Activated naive CD4-positive, alpha-beta T cell treated with anti-CD3 and anti-CD28 coated beads, Interleukin-2, amount 10 ng/mL, durations not matched to agents 7 days and 5 days (primary cell): Measurements from ENCODE around the gene MRPL58.
"Not testable (repeated sequence)": the region's sequence is repeated elsewhere in the genome, so short reads cannot be mapped to it uniquely, and the experiment has no call there.

Experiments used
- CTCF ChIA-PET: fragments of 350-600 bp; sonication (Branson Sonifier 250); formaldehyde crosslinking; loops from one replicate; lab custom pipeline; 2021; ENCODE audit warnings: antibody characterized with exemption; lab: Charles Lee
- DNase-seq: peaks from one replicate; pipeline ENCODE4 v3.0.0-alpha.2; 2020
- H3K27ac Mint-ChIP-seq: one replicate; pipeline ENCODE4 v1.8.0; 2021; ENCODE audit warnings: mild to moderate bottlenecking, moderate library complexity, mixed read lengths
- H3K27me3 Mint-ChIP-seq: one replicate; pipeline ENCODE4 v1.8.0; 2021; ENCODE audit warnings: mild to moderate bottlenecking, mixed read lengths
- H3K36me3 Mint-ChIP-seq: one replicate; pipeline ENCODE4 v1.8.0; 2021; ENCODE audit warnings: mixed read lengths
- H3K4me1 Mint-ChIP-seq: one replicate; pipeline ENCODE4 v1.8.0; 2021; ENCODE audit warnings: mixed read lengths
- H3K4me3 Mint-ChIP-seq: one replicate; pipeline ENCODE4 v1.8.0; 2021; ENCODE audit warnings: mild to moderate bottlenecking, moderate library complexity, mixed read lengths
- H3K9me3 Mint-ChIP-seq: one replicate; pipeline ENCODE4 v1.8.0; 2021; ENCODE audit warnings: mixed read lengths

The MRPL58 gene

DNA sequence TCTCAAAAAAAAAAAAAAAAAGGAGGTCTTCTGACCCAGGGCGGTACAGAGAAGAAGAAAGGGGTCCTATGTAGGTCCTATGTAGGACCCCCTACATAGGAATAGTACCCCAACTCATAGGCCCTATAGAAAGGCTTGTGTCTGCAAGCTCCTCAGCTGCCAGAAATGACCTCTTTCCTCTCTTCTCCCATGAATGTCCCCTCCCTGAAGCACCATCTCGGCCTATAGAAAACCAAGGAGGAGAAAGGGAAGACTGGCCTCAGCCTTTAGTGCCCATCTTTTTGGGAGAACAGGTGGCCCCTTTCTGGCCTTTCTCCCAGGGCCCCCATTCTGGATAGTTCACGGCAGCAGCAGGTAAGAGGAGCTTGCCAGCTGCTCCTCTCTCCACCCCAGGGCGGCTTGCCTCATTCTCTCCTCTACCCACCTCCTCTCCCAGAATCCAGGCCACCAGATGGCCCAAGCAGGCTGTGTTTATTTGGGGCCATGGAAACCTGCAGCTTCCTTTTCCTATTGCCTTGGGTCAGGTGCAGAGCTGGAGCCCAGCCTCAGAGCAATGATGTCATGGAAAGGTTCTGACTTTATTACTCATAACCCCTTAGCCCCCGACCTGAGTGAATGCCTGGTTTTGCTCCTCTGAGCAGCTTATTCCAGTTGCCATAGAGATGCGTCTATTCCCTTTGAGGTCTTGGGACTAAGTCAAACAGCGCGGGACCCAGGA is 1.6 kb upstream of the MRPL58 start:
- H3K9me3 Mint-ChIP-seq = no peaks in the 10 kb centered on the region
- H3K36me3 Mint-ChIP-seq = peaks cover 7% of the 10 kb centered on the region
- peak; percentile 27 for DNase-seq
- peaks cover 27% of the 10 kb centered on the region for H3K4me1 Mint-ChIP-seq
- CTCF ChIA-PET = interaction anchor here (1.0 to 12.1 kb wide), 4 partner anchors 28 to 190 kb away, joined by 3 to 122 read pairs (median 6); no protein-coding TSS in a partner anchor
- H3K27ac Mint-ChIP-seq = no peak overlapping the region
- H3K4me3 Mint-ChIP-seq = peak overlapping the region; percentile 31
- peaks cover 32% of the 10 kb centered on the region for H3K27me3 Mint-ChIP-seq

DNA sequence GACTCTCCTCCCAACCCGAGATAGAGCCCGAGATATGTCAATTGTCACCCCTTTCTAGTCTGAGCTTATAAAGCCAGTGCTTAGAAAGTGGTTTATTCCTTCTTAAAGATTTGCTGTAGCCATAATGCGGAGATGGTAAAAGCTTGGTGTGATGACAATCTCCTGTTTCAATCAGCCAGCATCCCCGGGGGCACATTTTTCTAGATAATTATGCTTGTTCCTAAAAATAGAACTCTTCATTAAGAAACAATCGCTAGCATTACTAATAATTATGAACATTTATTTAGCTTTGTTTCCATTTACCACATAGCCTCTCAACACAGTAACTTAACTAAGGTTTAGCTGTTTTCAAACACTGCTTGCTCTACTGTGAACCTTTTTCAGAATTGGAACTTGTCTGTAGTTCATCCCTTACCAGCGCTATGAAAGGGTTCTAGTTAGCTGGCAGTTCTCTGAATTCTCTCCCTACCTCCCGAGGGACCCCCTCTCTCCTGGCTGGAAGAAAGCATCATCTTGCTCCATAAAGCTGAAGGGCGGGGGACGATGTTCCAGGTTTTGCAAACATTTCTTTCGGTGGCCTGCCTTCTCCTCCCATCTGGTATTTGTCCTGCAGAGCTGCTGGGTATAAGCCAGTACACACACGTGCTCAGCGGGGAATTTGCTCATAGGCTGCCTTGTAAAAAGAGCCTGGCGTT is 922 bp upstream of the MRPL58 start:
- Mint-ChIP-seq H3K9me3 (no peaks in the 10 kb centered on the region), H3K27me3 (peaks cover 28% of the 10 kb centered on the region), H3K4me3 (peak overlapping the region; percentile 95), H3K4me1 (peaks cover 29% of the 10 kb centered on the region), H3K27ac (no peak overlapping the region), H3K36me3 (peaks cover 10% of the 10 kb centered on the region)
- CTCF ChIA-PET = interaction anchor here (1.0 to 12.1 kb wide), 8 partner anchors 17 to 190 kb away, joined by 3 to 122 read pairs (median 6); partner anchors contain the start of gene CDR2L
- DNase-seq = no peak

DNA sequence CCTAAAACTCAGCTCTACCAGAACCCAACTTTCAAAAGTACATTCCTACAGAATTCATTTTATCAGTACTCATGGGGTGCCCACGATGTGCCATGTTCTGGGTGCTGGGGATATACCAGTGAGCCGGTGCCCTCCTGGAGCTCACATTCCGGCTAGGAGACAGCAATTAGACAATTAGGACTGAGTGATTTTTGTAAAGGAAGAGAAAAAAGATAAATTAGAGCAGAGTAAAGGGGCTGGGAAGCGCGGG is 449 bp upstream of the MRPL58 start:
- peak overlapping the region; percentile 92 for H3K27ac Mint-ChIP-seq
- CTCF ChIA-PET = interaction anchor here (1.0 to 12.1 kb wide), 8 partner anchors 17 to 94 kb away, joined by 3 to 122 read pairs (median 6); partner anchors contain the start of gene CDR2L
- H3K36me3 Mint-ChIP-seq = peaks cover 14% of the 10 kb centered on the region
- H3K9me3 Mint-ChIP-seq = no peaks in the 10 kb centered on the region
- peaks cover 29% of the 10 kb centered on the region for H3K4me1 Mint-ChIP-seq
- peak overlapping the region; percentile 95 for H3K4me3 Mint-ChIP-seq
- H3K27me3 Mint-ChIP-seq = peaks cover 23% of the 10 kb centered on the region
- no peak for DNase-seq

- Mint-ChIP-seq H3K27me3 (peaks cover 13% of the 10 kb centered on the region), H3K4me3 (peak overlapping the region; percentile 95), H3K36me3 (peaks cover 17% of the 10 kb centered on the region), H3K27ac (peak overlapping the region; percentile 92), H3K4me1 (peaks cover 29% of the 10 kb centered on the region), H3K9me3 (no peaks in the 10 kb centered on the region)
- DNase-seq = no peak
- CTCF ChIA-PET = interaction anchor here (0.6 to 12.1 kb wide), 12 partner anchors 11 to 188 kb away, joined by 3 to 122 read pairs (median 4); partner anchors contain the start of gene CDR2L
Measured at GRCh38 chr17:75013092-75013559, 656 bp downstream of the MRPL58 start.

DNA sequence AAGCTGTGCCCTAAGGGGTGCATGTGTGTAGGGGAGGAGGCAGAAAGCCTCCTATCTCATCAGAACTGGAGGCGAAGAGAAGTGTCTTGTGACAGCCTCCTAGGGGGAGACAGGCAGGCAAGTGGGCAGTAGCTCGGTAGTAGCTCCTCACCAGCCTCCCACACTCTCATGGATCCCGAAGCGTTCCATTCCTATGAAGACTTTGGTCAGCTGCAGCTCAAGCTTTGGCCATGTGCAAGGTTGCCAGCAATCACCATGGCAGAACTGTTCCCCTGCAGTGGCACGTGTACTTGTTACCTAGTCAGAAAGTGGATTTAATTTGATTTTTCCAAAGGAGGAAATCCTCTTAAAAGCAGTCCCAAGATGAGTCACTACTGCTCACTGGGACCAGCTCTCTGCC is 6.7 kb downstream of the MRPL58 start:
- H3K4me3 Mint-ChIP-seq = no peak overlapping the region
- no peaks in the 10 kb centered on the region for H3K27me3 Mint-ChIP-seq
- DNase-seq = no peak
- peaks cover 46% of the 10 kb centered on the region for H3K36me3 Mint-ChIP-seq
- CTCF ChIA-PET = interaction anchor here (0.6 to 1.5 kb wide), 4 partner anchors 12 to 60 kb away, joined by 3 to 5 read pairs (median 4); no protein-coding TSS in a partner anchor
- no peak overlapping the region for H3K27ac Mint-ChIP-seq
- H3K9me3 Mint-ChIP-seq = no peaks in the 10 kb centered on the region
- H3K4me1 Mint-ChIP-seq = peaks cover 13% of the 10 kb centered on the region

GRCh38 chr17:75019710-75020109 is 7.2 kb downstream of the MRPL58 start:
- H3K4me1 Mint-ChIP-seq = peaks cover 15% of the 10 kb centered on the region
- no peak for DNase-seq
- no peak overlapping the region for H3K27ac Mint-ChIP-seq
- H3K36me3 Mint-ChIP-seq = peaks cover 48% of the 10 kb centered on the region
- H3K9me3 Mint-ChIP-seq = no peaks in the 10 kb centered on the region
- H3K4me3 Mint-ChIP-seq = no peak overlapping the region
- CTCF ChIA-PET = interaction anchor here (0.8 to 1.5 kb wide), 3 partner anchors 12 to 61 kb away, joined by 3 to 5 read pairs (median 4); no protein-coding TSS in a partner anchor
- H3K27me3 Mint-ChIP-seq = no peaks in the 10 kb centered on the region

- Mint-ChIP-seq H3K27ac (no peak overlapping the region), H3K27me3 (peaks cover 4% of the 10 kb centered on the region), H3K4me3 (no peak overlapping the region), H3K36me3 (peaks cover 52% of the 10 kb centered on the region), H3K9me3 (no peaks in the 10 kb centered on the region), H3K4me1 (peaks cover 18% of the 10 kb centered on the region)
- CTCF ChIA-PET = no interaction called here
- no peak for DNase-seq
Measured at GRCh38 chr17:75020331-75021110, 8.1 kb downstream of the MRPL58 start.

GRCh38 chr17:75024686-75025397 is 12.4 kb downstream of the MRPL58 start:
- CTCF ChIA-PET = interaction anchor here (1.3 to 3.1 kb wide), 4 partner anchors 11 to 67 kb away, joined by 3 to 14 read pairs (median 6); partner anchors contain the start of gene MRPL58
- peak overlapping the region; percentile 53 for H3K4me3 Mint-ChIP-seq
- H3K27me3 Mint-ChIP-seq = peaks cover 10% of the 10 kb centered on the region
- H3K27ac Mint-ChIP-seq = peak overlapping the region; percentile 84
- no peaks in the 10 kb centered on the region for H3K9me3 Mint-ChIP-seq
- peaks cover 41% of the 10 kb centered on the region for H3K36me3 Mint-ChIP-seq
- H3K4me1 Mint-ChIP-seq = peaks cover 25% of the 10 kb centered on the region
- DNase-seq = peak; percentile 62

- CTCF ChIA-PET = interaction anchor here (0.7 to 3.1 kb wide), 5 partner anchors 12 to 129 kb away, joined by 3 to 14 read pairs (median 4); partner anchors contain the start of genes JPT1 and MRPL58
Measured at GRCh38 chr17:75025398-75025734, 12.9 kb downstream of the MRPL58 start.

DNA sequence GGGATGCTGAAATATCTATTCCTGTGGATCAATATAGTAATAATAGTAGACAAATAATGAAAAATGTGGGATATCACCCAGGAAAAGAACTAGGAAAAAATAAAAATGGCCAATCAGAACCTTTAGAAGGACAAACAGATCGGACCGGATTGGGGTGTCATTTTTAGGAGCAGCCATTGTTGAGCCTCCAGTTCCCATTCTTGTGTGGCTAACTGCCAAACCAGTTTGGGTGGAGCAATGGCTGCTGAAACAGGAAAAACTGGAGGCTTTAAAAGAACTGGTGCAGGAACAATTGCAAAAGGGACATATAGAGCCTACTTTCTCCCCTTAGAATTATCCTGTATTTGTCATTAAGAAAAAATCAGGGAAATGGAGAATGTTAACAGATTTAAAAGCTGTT is 14.2 kb downstream of the MRPL58 start:
- H3K4me3 Mint-ChIP-seq, H3K27ac Mint-ChIP-seq, H3K9me3 Mint-ChIP-seq, DNase-seq: not testable (repeated sequence)
- CTCF ChIA-PET = interaction anchor here (1.8 kb wide), 1 partner anchor 65 kb away, joined by 8 read pairs; no protein-coding TSS in a partner anchor
- H3K27me3 Mint-ChIP-seq = peaks cover 25% of the 10 kb centered on the region
- H3K36me3 Mint-ChIP-seq = peaks cover 26% of the 10 kb centered on the region
- peaks cover 35% of the 10 kb centered on the region for H3K4me1 Mint-ChIP-seq

More at GRCh38 chr17:75025398-75025734, 12.9 kb downstream of the MRPL58 start:
- Mint-ChIP-seq H3K4me3 (peak overlapping the region; percentile 53), H3K27ac (peak overlapping the region; percentile 84), H3K4me1 (peaks cover 30% of the 10 kb centered on the region), H3K36me3 (peaks cover 36% of the 10 kb centered on the region), H3K27me3 (peaks cover 15% of the 10 kb centered on the region)
- not testable (repeated sequence) for H3K9me3 Mint-ChIP-seq, DNase-seq

DNA sequence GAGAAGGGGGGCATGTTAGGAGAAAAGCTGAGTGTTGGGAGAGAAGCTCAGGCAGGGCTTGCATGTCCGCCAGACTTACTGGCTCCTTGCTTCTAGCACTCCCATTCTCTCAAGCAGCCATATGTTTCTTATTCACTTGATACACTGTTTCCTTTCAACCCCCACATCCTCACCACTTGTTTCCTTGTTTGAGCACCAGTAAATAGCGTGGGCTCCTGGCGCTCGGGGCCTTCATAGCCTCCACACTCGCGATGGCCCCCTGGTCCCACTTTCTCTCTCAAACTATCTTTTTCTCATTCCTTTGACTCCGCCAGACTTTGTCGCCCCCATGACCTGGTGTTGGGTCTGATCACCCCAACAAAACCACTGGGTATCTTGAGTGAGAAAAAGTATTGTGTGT is 17.7 kb downstream of the MRPL58 start:
- Mint-ChIP-seq H3K4me1 (peaks cover 54% of the 10 kb centered on the region), H3K36me3 (peaks cover 5% of the 10 kb centered on the region), H3K27ac (no peak overlapping the region), H3K9me3 (no peaks in the 10 kb centered on the region), H3K4me3 (no peak overlapping the region), H3K27me3 (peaks cover 57% of the 10 kb centered on the region)
- CTCF ChIA-PET = no interaction called here
- DNase-seq = no peak

GRCh38 chr17:75031972-75032719 is 19.7 kb downstream of the MRPL58 start:
- Mint-ChIP-seq H3K27me3 (peaks cover 53% of the 10 kb centered on the region), H3K9me3 (no peaks in the 10 kb centered on the region), H3K4me3 (peak overlapping the region; percentile 62), H3K27ac (no peak overlapping the region), H3K36me3 (no peaks in the 10 kb centered on the region), H3K4me1 (peaks cover 61% of the 10 kb centered on the region)
- CTCF ChIA-PET = interaction anchor here (0.6 to 2.2 kb wide), 6 partner anchors 10 to 71 kb away, joined by 3 to 12 read pairs (median 3); partner anchors contain the start of gene MRPL58
- peak; percentile 64 for DNase-seq
